Measurements from ENCODE around the gene UCKL1. TPM values are rescaled to one million over a fixed set of nuclear protein-coding genes. Genes with fewer than 3 reads are reported as not detected.

Gene UCKL1
- total RNA-seq = 10 to 100 TPM; 37.3 to 40.1 TPM

GRCh38 chr20:63955827-63956663 is at the start of gene UCKL1:
TSS of gene UCKL1 (minus strand) at chr20:63956416. CDS start at chr20:63956372, 44 bp downstream.

GRCh38 chr20:63980806-63981728 is 24.9 kb upstream of the UCKL1 start, which contains the start of gene PRPF6:
TSS of gene PRPF6 (plus strand) at chr20:63981132. CDS start at chr20:63981246, 114 bp downstream.

GRCh38 chr20:63979557-63980316 is 23.5 kb upstream of the UCKL1 start, which contains the start of gene SAMD10:
TSS of gene SAMD10 (minus strand) at chr20:63979642. CDS start at chr20:63979467, 175 bp downstream.

GRCh38 chr20:63969838-63970713 is 13.9 kb upstream of the UCKL1 start, which contains the start of gene ZNF512B:
TSS of gene ZNF512B (minus strand) at chr20:63969930. CDS start at chr20:63967950, 1,980 bp downstream.

GRCh38 chr20:63894358-63895201 is 61.6 kb downstream of the UCKL1 start, which contains the start of gene DNAJC5:
TSS of gene DNAJC5 (plus strand) at chr20:63895126. CDS start at chr20:63928346, 33,220 bp downstream.

Small RNAs within 50 kb of the gene (microRNA-seq; reads per million reads assigned to microRNA genes)
- gene MIR1914 (ENCODE audit: borderline microRNAs expressed, borderline replicate concordance) (not detected), gene MIR647 (ENCODE audit: borderline microRNAs expressed, borderline replicate concordance) (0.63 reads per million), gene MIR941-1 (ENCODE audit: borderline microRNAs expressed, borderline replicate concordance) (not detected), gene MIR941-2 (ENCODE audit: borderline microRNAs expressed, borderline replicate concordance) (not detected), gene MIR941-3 (ENCODE audit: borderline microRNAs expressed, borderline replicate concordance) (not detected), gene MIR941-4 (ENCODE audit: borderline microRNAs expressed, borderline replicate concordance) (not detected), gene MIR941-5 (ENCODE audit: borderline microRNAs expressed, borderline replicate concordance) (not detected)

Other genes with a start within 250 kb of the UCKL1 start
- gene ARFRP1, start 248.4 kb downstream of the UCKL1 start, total RNA-seq = 10 to 100 TPM; 58.1 to 59.4 TPM
- gene ZGPAT, start 248.4 kb downstream of the UCKL1 start, total RNA-seq = 10 to 100 TPM; 40.7 to 41.1 TPM
- gene LIME1, start 219.8 kb downstream of the UCKL1 start, total RNA-seq = 100 to 1,000 TPM; 290 to 295 TPM
- 100 to 1,000 TPM in 1 of 2 experiments, 10 to 100 TPM in 1; 98.4 to 104 TPM for gene SLC2A4RG, start 216.6 kb downstream of the UCKL1 start, total RNA-seq
- under 1 TPM; 0.05 to 0.10 TPM for gene ZBTB46, start 125.2 kb downstream of the UCKL1 start, total RNA-seq
- under 1 TPM in 1 of 2 experiments, not detected in 1; 0.13 TPM for gene ABHD16B, start 94.9 kb downstream of the UCKL1 start, total RNA-seq
- 10 to 100 TPM; 42.7 to 44.8 TPM for gene TPD52L2, start 91.1 kb downstream of the UCKL1 start, total RNA-seq
- gene DNAJC5, start 61.3 kb downstream of the UCKL1 start, total RNA-seq = 10 to 100 TPM; 48.1 to 51.1 TPM
- 10 to 100 TPM; 23.4 to 24.6 TPM for gene ZNF512B, start 13.5 kb upstream of the UCKL1 start, total RNA-seq
- 10 to 100 TPM; 20.5 to 20.7 TPM for gene SAMD10, start 23.2 kb upstream of the UCKL1 start, total RNA-seq
- 10 to 100 TPM; 71.1 to 71.3 TPM for gene PRPF6, start 24.7 kb upstream of the UCKL1 start, total RNA-seq
- gene C20orf204, start 79.8 kb upstream of the UCKL1 start, total RNA-seq = 1 to 10 TPM; 2.7 to 3.6 TPM
- gene SOX18, start 93.2 kb upstream of the UCKL1 start, total RNA-seq = under 1 TPM; 0.28 to 0.31 TPM
- gene TCEA2, start 106.8 kb upstream of the UCKL1 start, total RNA-seq = 10 to 100 TPM; 65.0 to 69.1 TPM
- gene RGS19, start 123.1 kb upstream of the UCKL1 start, total RNA-seq = 100 to 1,000 TPM; 117 to 124 TPM
- gene OPRL1, start 123.7 kb upstream of the UCKL1 start, total RNA-seq = 1 to 10 TPM; 1.8 to 1.9 TPM
- gene LKAAEAR1, start 128.0 kb upstream of the UCKL1 start, total RNA-seq = under 1 TPM; 0.31 to 0.45 TPM
- gene NPBWR2, start 151.1 kb upstream of the UCKL1 start, total RNA-seq = not detected
- not detected for gene MYT1, start 208.0 kb upstream of the UCKL1 start, total RNA-seq

All from activated naive CD4-positive, alpha-beta T cell treated with anti-CD3 and anti-CD28 coated beads, Interleukin-2, amount 10 ng/mL, durations not matched to agents 5 hours and 36 hours (primary cell).